Brain microvascular endothelial cell (primary cell): Measurements from ENCODE around the gene POLDIP3.
"Not testable (repeated sequence)": the region's sequence is repeated elsewhere in the genome, so short reads cannot be mapped to it uniquely, and the experiment has no call there.

Experiments
- DNase-seq: peaks from one replicate; pipeline ENCODE4 v3.0.0-alpha.2; 2020
- H3K27ac ChIP-seq: fragments of 250-450 bp; sonication (Bioruptor Pico); 2 replicates; pipeline ENCODE4 v1.5.1; 2020; ENCODE audit warnings: mild to moderate bottlenecking, moderate library complexity
- H3K27me3 ChIP-seq: fragments of 250-450 bp; sonication (Bioruptor Pico); replicated peaks from 2 replicates; pipeline ENCODE4 v1.5.1; 2020; ENCODE audit warnings: mild to moderate bottlenecking
- H3K36me3 ChIP-seq: fragments of 250-450 bp; sonication (Bioruptor Pico); replicated peaks from 2 replicates; pipeline ENCODE4 v1.5.1; 2020; ENCODE audit warnings: mild to moderate bottlenecking
- H3K4me3 ChIP-seq: 2 replicates; pipeline ENCODE4 v1.5.1; 2011; ENCODE audit warnings: low read depth, mild to moderate bottlenecking, control low read depth, low read length, moderate library complexity
- in situ Hi-C: cut with HindIII; loops from 2 replicates; pipeline ENCODE4 v1.10.0; 2017; ENCODE audit warnings: low sequenced_read_pairs, low pct_ligation_motif_present
- TF ChIP-seq, protein P1 (sequence below): IDR thresholded peaks from 2 replicates; pipeline ENCODE4 v1.5.1; 2011; ENCODE audit warnings: low read depth, mild to moderate bottlenecking, moderate library complexity, low read length, control low read depth, inconsistent platforms; ENCODE audit errors: missing control alignments

The POLDIP3 gene

DNA sequence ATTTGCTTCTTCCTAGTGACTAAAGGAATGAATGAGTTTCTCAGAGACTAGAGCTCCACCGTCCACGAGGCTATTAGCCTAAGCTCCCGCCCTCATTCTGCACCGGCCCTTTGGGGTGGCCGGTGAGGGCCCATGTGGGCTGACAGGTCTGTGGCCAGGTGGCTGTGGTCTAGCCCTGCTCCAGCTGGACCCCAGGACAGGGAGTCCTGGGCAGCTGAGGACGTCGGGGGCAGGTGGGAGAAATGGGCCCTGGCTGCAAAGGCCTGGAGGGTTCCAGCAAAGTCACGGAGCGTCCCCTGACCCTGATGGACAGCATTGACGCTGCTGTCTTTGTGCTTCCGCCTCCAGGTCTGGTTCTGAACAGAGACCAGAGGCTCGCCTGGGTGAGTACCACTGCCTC is 48.7 kb downstream of the POLDIP3 start:
- in situ Hi-C loops: no loop called here
- no peak for DNase-seq
- TF ChIP-seq, protein P1, sequence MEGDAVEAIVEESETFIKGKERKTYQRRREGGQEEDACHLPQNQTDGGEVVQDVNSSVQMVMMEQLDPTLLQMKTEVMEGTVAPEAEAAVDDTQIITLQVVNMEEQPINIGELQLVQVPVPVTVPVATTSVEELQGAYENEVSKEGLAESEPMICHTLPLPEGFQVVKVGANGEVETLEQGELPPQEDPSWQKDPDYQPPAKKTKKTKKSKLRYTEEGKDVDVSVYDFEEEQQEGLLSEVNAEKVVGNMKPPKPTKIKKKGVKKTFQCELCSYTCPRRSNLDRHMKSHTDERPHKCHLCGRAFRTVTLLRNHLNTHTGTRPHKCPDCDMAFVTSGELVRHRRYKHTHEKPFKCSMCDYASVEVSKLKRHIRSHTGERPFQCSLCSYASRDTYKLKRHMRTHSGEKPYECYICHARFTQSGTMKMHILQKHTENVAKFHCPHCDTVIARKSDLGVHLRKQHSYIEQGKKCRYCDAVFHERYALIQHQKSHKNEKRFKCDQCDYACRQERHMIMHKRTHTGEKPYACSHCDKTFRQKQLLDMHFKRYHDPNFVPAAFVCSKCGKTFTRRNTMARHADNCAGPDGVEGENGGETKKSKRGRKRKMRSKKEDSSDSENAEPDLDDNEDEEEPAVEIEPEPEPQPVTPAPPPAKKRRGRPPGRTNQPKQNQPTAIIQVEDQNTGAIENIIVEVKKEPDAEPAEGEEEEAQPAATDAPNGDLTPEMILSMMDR: no peak
- no peaks in the 10 kb centered on the region for H3K36me3 ChIP-seq
- no peak overlapping the region for H3K27ac ChIP-seq
- H3K27me3 ChIP-seq: no peaks in the 10 kb centered on the region
- H3K4me3 ChIP-seq: no peak overlapping the region

GRCh38 chr22:42564699-42565098 is 50.0 kb downstream of the POLDIP3 start:
- Histone ChIP-seq H3K36me3 (no peaks in the 10 kb centered on the region), H3K27me3 (no peaks in the 10 kb centered on the region), H3K27ac (no peak overlapping the region), H3K4me3 (no peak overlapping the region)
- no peak for DNase-seq
- in situ Hi-C loops: no loop called here
- TF ChIP-seq, protein P1: no peak

GRCh38 chr22:42563943-42564342 is 50.7 kb downstream of the POLDIP3 start:
- H3K4me3 ChIP-seq, H3K27me3 ChIP-seq, in situ Hi-C loops, H3K27ac ChIP-seq, DNase-seq, H3K36me3 ChIP-seq: not testable (repeated sequence)

DNA sequence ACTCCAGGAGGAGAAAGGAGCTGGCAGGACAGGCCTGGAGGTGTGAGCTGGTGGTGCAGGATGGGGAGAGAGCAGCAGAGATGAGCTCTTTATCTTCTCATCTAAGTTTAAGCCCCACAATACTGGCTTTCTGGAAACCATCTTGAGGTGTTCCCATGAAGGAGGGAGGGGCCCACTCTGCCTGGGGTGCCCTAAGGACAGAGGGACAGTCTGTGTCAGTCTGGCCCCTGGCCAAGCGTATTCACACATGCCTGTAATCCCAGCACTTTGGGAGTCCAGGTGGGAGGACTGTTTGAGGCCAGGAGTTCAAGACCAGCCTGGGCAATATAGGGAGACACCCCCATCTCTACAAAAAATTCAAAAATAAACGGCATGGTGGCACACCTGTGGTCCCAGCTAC is 52.0 kb downstream of the POLDIP3 start:
- no peak for DNase-seq
- Histone ChIP-seq H3K27me3 (no peaks in the 10 kb centered on the region), H3K36me3 (no peaks in the 10 kb centered on the region), H3K27ac (no peak overlapping the region), H3K4me3 (no peak overlapping the region)
- in situ Hi-C loops: no loop called here
- TF ChIP-seq, protein P1: no peak

- no peak overlapping the region for H3K4me3 ChIP-seq
- in situ Hi-C loops: no loop called here
- H3K36me3 ChIP-seq: no peaks in the 10 kb centered on the region
- TF ChIP-seq, protein P1: no peak
- H3K27me3 ChIP-seq: no peaks in the 10 kb centered on the region
- DNase-seq: no peak
- no peak overlapping the region for H3K27ac ChIP-seq
These were observed 52.4 kb downstream of the POLDIP3 start for GRCh38 chr22:42562279-42562678.

- in situ Hi-C loops: no loop called here
- H3K27ac ChIP-seq: no peak overlapping the region
- TF ChIP-seq, protein P1: no peak
- H3K27me3 ChIP-seq: no peaks in the 10 kb centered on the region
- DNase-seq: no peak
- H3K4me3 ChIP-seq: no peak overlapping the region
- H3K36me3 ChIP-seq: no peaks in the 10 kb centered on the region
These were observed 52.8 kb downstream of the POLDIP3 start for GRCh38 chr22:42561856-42562255.
